K562 (cell line): ENCODE data around the gene APEX1. TPM values are rescaled to one million over a fixed set of nuclear protein-coding genes. Genes with fewer than 3 reads are reported as not detected.

Experiments
- ATAC-seq: fragments of 200-7000 bp; cut with Tn5 transposase; 3 replicates; pipeline ENCODE4 v1.9.1; 2020; ENCODE audit warnings: moderate library complexity
- BruUV-seq: library from RNA; stranded (reverse); fragments of 400-500 nt; replicated peaks from 2 replicates; lab custom pipeline; 2021; lab: Mats Ljungman, UMichigan
- CTCF ChIA-PET: fragments of 300-600 bp; formaldehyde crosslinking; extraction: SDS; loops from one replicate; lab custom pipeline; 2021; ENCODE audit warnings: low intra/inter-chr PET ratio; lab: Yijun Ruan, JAX
- POLR2A ChIA-PET: fragments of 300-600, 350-650 bp; sonication (Branson Sonifier 250); formaldehyde crosslinking; extraction: SDS; loops from one replicate; lab custom pipeline; 2021; ENCODE audit warnings: antibody characterized with exemption, inconsistent platforms; lab: Yijun Ruan, JAX
- DNase-seq, 4 experiments: peaks; one replicate each; pipeline versions ENCODE4 v3.0.0 to v3.0.0-alpha.2; 2011 to 2018; ENCODE audit warnings: low spot score in 3 of 4, mixed read lengths in 3 of 4; ENCODE audit errors: extremely low read depth in 1 of 4
- FAIRE-seq: peaks from 2 replicates; lab custom pipeline; 2011; peaks lifted over from hg19 to GRCh38; lab: Jason Lieb, UNC
- H2AFZ ChIP-seq: 2 replicates; pipeline ENCODE4 v1.6.0; 2011; ENCODE audit warnings: low read depth, low read length, control low read depth, inconsistent platforms
- H3K27ac ChIP-seq: fragments of 200-600 bp; 3 replicates; pipeline ENCODE4 v1.8.0; 2011; ENCODE audit warnings: low read depth, mild to moderate bottlenecking, control low read depth, inconsistent platforms, low read length, moderate library complexity, mixed read lengths; ENCODE audit errors: extremely low read depth
- H3K27me3 ChIP-seq, 2 experiments: fragments of 300-600 bp in 1 of 2; 2 replicates in 1 of 2; 3 replicates in 1 of 2; pipeline versions ENCODE4 v1.6.0 to v1.8.0; 2011; ENCODE audit warnings: inconsistent platforms in 2 of 2, low read length in 2 of 2, mild to moderate bottlenecking in 1 of 2, mixed read lengths in 1 of 2, moderate library complexity in 1 of 2; ENCODE audit not compliant: control insufficient read depth in 2 of 2, insufficient read depth in 2 of 2
- H3K36me3 ChIP-seq: fragments of 300-600 bp; 3 replicates; pipeline ENCODE4 v1.8.0; 2011; ENCODE audit warnings: mild to moderate bottlenecking, low read length, inconsistent platforms; ENCODE audit not compliant: control insufficient read depth, insufficient read depth
- H3K4me1 ChIP-seq, 2 experiments: fragments of 200-600 bp in 1 of 2; replicated peaks in 1 of 2; 2 replicates in 1 of 2; 3 replicates in 1 of 2; pipeline versions ENCODE4 v1.5.1 to v1.8.0; 2011; ENCODE audit warnings: inconsistent platforms in 2 of 2, low read length in 2 of 2, mild to moderate bottlenecking in 1 of 2, mixed read lengths in 1 of 2, moderate library complexity in 1 of 2; ENCODE audit not compliant: control insufficient read depth in 2 of 2, insufficient read depth in 2 of 2
- H3K4me2 ChIP-seq: 2 replicates; pipeline ENCODE4 v1.6.1; 2011; ENCODE audit warnings: low read length, control low read depth, inconsistent platforms, mixed read lengths; ENCODE audit not compliant: insufficient read depth
- H3K4me3 ChIP-seq: fragments of 200-600 bp; sonication (generic), shearing (Covaris generic); 2 replicates; pipeline ENCODE4 v1.5.1; 2016; ENCODE audit warnings: control low read depth, inconsistent platforms
- H3K79me2 ChIP-seq: fragments of 200-600 bp; 3 replicates; pipeline ENCODE4 v1.8.0; 2011; ENCODE audit warnings: low read length, inconsistent platforms; ENCODE audit not compliant: control insufficient read depth, insufficient read depth
- H3K9ac ChIP-seq, 2 experiments: 2 replicates each; pipeline versions ENCODE4 v1.6.0 to v1.6.1; 2011; ENCODE audit warnings: low read depth in 2 of 2, low read length in 2 of 2, control low read depth in 1 of 2, inconsistent platforms in 1 of 2, mild to moderate bottlenecking in 1 of 2, mixed read lengths in 1 of 2; ENCODE audit not compliant: insufficient read depth in 1 of 2
- H3K9me1 ChIP-seq: one replicate; pipeline ENCODE4 v1.6.0; 2011; ENCODE audit warnings: inconsistent platforms, mild to moderate bottlenecking, low read length, moderate library complexity; ENCODE audit not compliant: control insufficient read depth, insufficient read depth
- H3K9me3 ChIP-seq: replicated peaks from 2 replicates; pipeline ENCODE4 v1.5.1; 2011; ENCODE audit warnings: low read depth, low read length, inconsistent platforms; ENCODE audit not compliant: control insufficient read depth, insufficient read depth
- H4K20me1 ChIP-seq: replicated peaks from 2 replicates; pipeline ENCODE4 v1.6.1; 2011; ENCODE audit warnings: low read length, inconsistent platforms, mixed read lengths; ENCODE audit not compliant: control insufficient read depth, insufficient read depth
- CREB3L1 ChIP-seq: fragments of 450-650 bp; IDR thresholded peaks from 2 replicates; pipeline ENCODE4 v1.6.1; 2014; ENCODE audit warnings: low read depth, mild to moderate bottlenecking, moderate library complexity, borderline replicate concordance
- CXXC5 ChIP-seq: fragments of 250-450 bp; sonication (Bioruptor Pico); IDR thresholded peaks from 2 replicates; pipeline ENCODE4 v1.8.0; 2022; ENCODE audit warnings: inconsistent platforms, mild to moderate bottlenecking, moderate library complexity
- DIDO1 ChIP-seq: fragments of 450-650 bp; IDR thresholded peaks from 2 replicates; pipeline ENCODE4 v1.6.1; 2016; ENCODE audit warnings: low read depth, missing biosample characterization, missing genetic modification characterization
- DLX4 ChIP-seq: fragments of 250-450 bp; sonication (Bioruptor Pico); IDR thresholded peaks from 2 replicates; pipeline ENCODE4 v1.6.1; 2021; ENCODE audit warnings: mild to moderate bottlenecking
- MTF1 ChIP-seq: fragments of 250-450 bp; sonication (Bioruptor Pico); IDR thresholded peaks from 2 replicates; pipeline ENCODE4 v1.9.0; 2021; ENCODE audit warnings: moderate library complexity, mild to moderate bottlenecking, inconsistent platforms, borderline replicate concordance
- PRDM10 ChIP-seq: fragments of 450-650 bp; IDR thresholded peaks from 2 replicates; pipeline ENCODE4 v1.6.1; 2018; ENCODE audit not compliant: partially characterized antibody
- RBM17 ChIP-seq: fragments of 200-400 bp; formaldehyde crosslinking; IDR thresholded peaks from 2 replicates; pipeline ENCODE4 v1.6.1; 2017; ENCODE audit warnings: low read depth, mild to moderate bottlenecking, low read length, borderline replicate concordance
- SIRT6 ChIP-seq: IDR thresholded peaks from one replicate; pipeline ENCODE4 v1.6.1; 2012; ENCODE audit warnings: low read depth, mild to moderate bottlenecking, control low read depth, inconsistent platforms, low read length, moderate library complexity
- SP1 ChIP-seq: sonication (generic); formaldehyde crosslinking; IDR thresholded peaks from 2 replicates; pipeline ENCODE4 v1.8.1; 2022; ENCODE audit warnings: mild to moderate bottlenecking, missing genetic modification reagents
- ZFP1 ChIP-seq: fragments of 450-650 bp; formaldehyde crosslinking; IDR thresholded peaks from 2 replicates; pipeline ENCODE4 v1.4.0; 2020; ENCODE audit warnings: mild to moderate bottlenecking, mixed read lengths
- ZNF354B ChIP-seq: fragments of 250-450 bp; sonication (Bioruptor Pico); IDR thresholded peaks from 2 replicates; pipeline ENCODE4 v1.4.0; 2020
- WGBS: fragments of 100-300 bp; shearing (Covaris generic); methylation state at CpG from one replicate; pipeline ENCODE4 v1.1.6; 2016; ENCODE audit warnings: low coverage, mixed read lengths; ENCODE audit not compliant: insufficient coverage; ENCODE audit errors: missing lambda C conversion rate; 5-methylcytosine and 5-hydroxymethylcytosine counted together
- in situ Hi-C: fragments of 300-500 bp; cut with MboI; formaldehyde crosslinking; loops from 4 replicates; pipeline ENCODE4 v1.15.0; 2018; ENCODE audit warnings: inconsistent platforms, mixed read lengths
- intact Hi-C: fragments of 100-400 bp; cut with micrococcal nuclease; formaldehyde crosslinking; loops from 2 replicates; pipeline ENCODE4 v1.14.2; 2022
- polyA plus RNA-seq, 8 experiments: library from polyadenylated mRNA; depleted of rRNA in 4 of 8; stranded (reverse) in 5 of 8; unstranded in 3 of 8; fragments of >200 nt; fragmentation: Nextera tagmentation in 2 of 8; fragmentation: Illumina TruSeq in 1 of 8; extraction: Ambion mirVana in 2 of 8; extraction: Trizol in 1 of 8; gene quantifications; 2 replicates each; pipeline versions ENCODE4 v1.2.1 to v1.2.3, GENCODE V29; 2011 to 2014; ENCODE audit warnings: inconsistent platforms in 1 of 8, missing spikeins in 1 of 8
- total RNA-seq, 7 experiments: library from RNA; depleted of rRNA in 6 of 7; stranded (reverse); fragments of >200 nt in 6 of 7; fragmentation: Illumina TruSeq in 2 of 7; extraction: Trizol in 2 of 7; gene quantifications; 2 replicates each; pipeline versions ENCODE4 v1.2.1 to v1.2.3, GENCODE V29; 2011 to 2021; ENCODE audit warnings: low replicate concordance in 1 of 7
- TF ChIP-seq, protein P1 (sequence below): sonication (generic); formaldehyde crosslinking; IDR thresholded peaks from 2 replicates; pipeline ENCODE4 v1.8.1; 2023; ENCODE audit warnings: mild to moderate bottlenecking, missing genetic modification reagents, moderate library complexity
- TF ChIP-seq, protein P2 (sequence below): sonication (generic); formaldehyde crosslinking; IDR thresholded peaks from 2 replicates; pipeline ENCODE4 v1.8.1; 2022; ENCODE audit warnings: missing genetic modification reagents

Gene APEX1
- total and polyA plus RNA-seq, 9 of the 15 experiments (the other 6 are each of a cell fraction or from before 2014, with no cell fraction given), result 50.2 to 274 (median 158) TPM

- Histone ChIP-seq H3K36me3 (no peaks in the 10 kb centered on the region), H3K27me3 (no peaks in the 10 kb centered on the region), H3K79me2 (no peaks in the 10 kb centered on the region), H3K4me1 (peaks cover under 1 to 13% of the 10 kb centered on the region in 2 experiments; a peak in 4 of 5 replicates), H2AFZ (no peak overlapping the region), H4K20me1 (no peaks in the 10 kb centered on the region), H3K9me3 (no peaks in the 10 kb centered on the region), H3K9ac (no peak overlapping the region), H3K27ac (no peak overlapping the region), H3K4me3 (no peak overlapping the region), H3K9me1 (no peaks in the 10 kb centered on the region), H3K4me2 (no peak overlapping the region)
- TF ChIP-seq ZNF354B (CRISPR knock-in tag) (no peak), SP1 (no peak), CXXC5 (CRISPR knock-in tag) (no peak), SIRT6 (no peak), MTF1 (no peak), CREB3L1 (no peak), RBM17 (no peak), PRDM10 (no peak), DLX4 (CRISPR knock-in tag) (no peak), ZFP1 (CRISPR knock-in tag) (no peak), DIDO1 (tag) (no peak)
- TF ChIP-seq, protein P1, sequence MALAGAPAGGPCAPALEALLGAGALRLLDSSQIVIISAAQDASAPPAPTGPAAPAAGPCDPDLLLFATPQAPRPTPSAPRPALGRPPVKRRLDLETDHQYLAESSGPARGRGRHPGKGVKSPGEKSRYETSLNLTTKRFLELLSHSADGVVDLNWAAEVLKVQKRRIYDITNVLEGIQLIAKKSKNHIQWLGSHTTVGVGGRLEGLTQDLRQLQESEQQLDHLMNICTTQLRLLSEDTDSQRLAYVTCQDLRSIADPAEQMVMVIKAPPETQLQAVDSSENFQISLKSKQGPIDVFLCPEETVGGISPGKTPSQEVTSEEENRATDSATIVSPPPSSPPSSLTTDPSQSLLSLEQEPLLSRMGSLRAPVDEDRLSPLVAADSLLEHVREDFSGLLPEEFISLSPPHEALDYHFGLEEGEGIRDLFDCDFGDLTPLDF (CRISPR knock-in tag), result no peak
- TF ChIP-seq, protein P2, sequence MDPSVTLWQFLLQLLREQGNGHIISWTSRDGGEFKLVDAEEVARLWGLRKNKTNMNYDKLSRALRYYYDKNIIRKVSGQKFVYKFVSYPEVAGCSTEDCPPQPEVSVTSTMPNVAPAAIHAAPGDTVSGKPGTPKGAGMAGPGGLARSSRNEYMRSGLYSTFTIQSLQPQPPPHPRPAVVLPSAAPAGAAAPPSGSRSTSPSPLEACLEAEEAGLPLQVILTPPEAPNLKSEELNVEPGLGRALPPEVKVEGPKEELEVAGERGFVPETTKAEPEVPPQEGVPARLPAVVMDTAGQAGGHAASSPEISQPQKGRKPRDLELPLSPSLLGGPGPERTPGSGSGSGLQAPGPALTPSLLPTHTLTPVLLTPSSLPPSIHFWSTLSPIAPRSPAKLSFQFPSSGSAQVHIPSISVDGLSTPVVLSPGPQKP, result no peak
- in situ Hi-C loops, result loop anchor here (10.0 kb wide), 1 partner anchor 186 kb away; no protein-coding TSS in a partner anchor
- CTCF ChIA-PET, result no interaction called here
- ATAC-seq (no peak), FAIRE-seq (no peak), DNase-seq (no peak)
- POLR2A ChIA-PET, result no interaction called here
- BruUV-seq, result no TSS peak
- 45% methylated on average over 2 of the region's 2 CpGs for WGBS
- intact Hi-C loops, result no loop called here
Observed at GRCh38 chr14:20418501-20418909, 36.5 kb upstream of the APEX1 start.
